HepG2 (cell line): ENCODE data around the gene DIS3L2. TPM values are rescaled to one million over a fixed set of nuclear protein-coding genes. Genes with fewer than 3 reads are reported as not detected.

Experiments used
- ATAC-seq: fragments of 200-7000 bp; cut with Tn5 transposase; 3 replicates; pipeline ENCODE4 v1.9.1; 2020; ENCODE audit warnings: mild to moderate bottlenecking, moderate library complexity
- BruUV-seq: library from RNA; stranded (reverse); fragments of 400-500 nt; replicated peaks from 2 replicates; lab custom pipeline; 2021; lab: Mats Ljungman, UMichigan
- CTCF ChIA-PET: fragments of 300-600 bp; formaldehyde crosslinking; extraction: SDS; loops from one replicate; lab custom pipeline; 2021; ENCODE audit warnings: low total read pairs, inconsistent platforms, low intra/inter-chr PET ratio; lab: Yijun Ruan, JAX
- POLR2A ChIA-PET: fragments of 350-600 bp; sonication (Branson Sonifier 250); formaldehyde crosslinking; loops from one replicate; lab custom pipeline; 2020; ENCODE audit warnings: antibody characterized with exemption, inconsistent platforms; lab: Yijun Ruan, JAX
- DNase-seq: peaks from one replicate; pipeline ENCODE4 v3.0.0-alpha.2; 2015; ENCODE audit warnings: low spot score
- FAIRE-seq: peaks from 3 replicates; lab custom pipeline; 2011; peaks lifted over from hg19 to GRCh38; lab: Jason Lieb, UNC
- H2AFZ ChIP-seq: one replicate; pipeline ENCODE4 v1.6.1; 2011; ENCODE audit warnings: low read length, inconsistent platforms
- H3K27ac ChIP-seq: fragments of 300-600 bp; 3 replicates; pipeline ENCODE4 v1.8.0; 2011; ENCODE audit warnings: mixed run types, mild to moderate bottlenecking, mixed read lengths, low read length, inconsistent platforms; ENCODE audit not compliant: insufficient read depth; ENCODE audit errors: extremely low read length
- H3K27me3 ChIP-seq, 2 experiments: fragments of 200-600 bp in 1 of 2; 2 replicates in 1 of 2; 3 replicates in 1 of 2; pipeline versions ENCODE4 v1.6.0 to v1.8.0; 2011; ENCODE audit warnings: low read length in 2 of 2, mild to moderate bottlenecking in 2 of 2, moderate library complexity in 2 of 2, inconsistent platforms in 1 of 2; ENCODE audit not compliant: insufficient read depth in 2 of 2, control insufficient read depth in 1 of 2
- H3K36me3 ChIP-seq, 2 experiments: fragments of 200-600 bp in 1 of 2; replicated peaks in 1 of 2; 2 replicates in 1 of 2; 3 replicates in 1 of 2; pipeline versions ENCODE4 v1.5.1 to v1.8.0; 2011; ENCODE audit warnings: low read length in 2 of 2, inconsistent platforms in 1 of 2; ENCODE audit not compliant: insufficient read depth in 2 of 2, control insufficient read depth in 1 of 2
- H3K4me1 ChIP-seq: 2 replicates; pipeline ENCODE4 v1.5.1; 2012; ENCODE audit warnings: low read length, inconsistent platforms; ENCODE audit not compliant: insufficient read depth
- H3K4me2 ChIP-seq: 2 replicates; pipeline ENCODE4 v1.6.0; 2011; ENCODE audit warnings: low read depth, low read length, inconsistent platforms
- H3K4me3 ChIP-seq, 3 experiments: fragments of 200-600 bp in 1 of 3; sonication (generic), shearing (Covaris generic) in 1 of 3; replicated peaks in 1 of 3; 2 replicates each; pipeline ENCODE4 v1.5.1; 2011 to 2016; ENCODE audit warnings: low read length in 3 of 3, inconsistent platforms in 2 of 3, low read depth in 2 of 3, mild to moderate bottlenecking in 2 of 3, control low read depth in 1 of 3, mixed read lengths in 1 of 3; ENCODE audit not compliant: insufficient read depth in 1 of 3
- H3K79me2 ChIP-seq: one replicate; pipeline ENCODE4 v1.6.1; 2011; ENCODE audit warnings: low read length, inconsistent platforms; ENCODE audit not compliant: insufficient read depth
- H3K9ac ChIP-seq: 2 replicates; pipeline ENCODE4 v1.6.0; 2011; ENCODE audit warnings: mild to moderate bottlenecking, low read depth, low read length, inconsistent platforms; ENCODE audit not compliant: insufficient read depth
- H3K9me3 ChIP-seq: 2 replicates; pipeline ENCODE4 v1.5.1; 2012; ENCODE audit warnings: mild to moderate bottlenecking, low read length
- H4K20me1 ChIP-seq: 2 replicates; pipeline ENCODE4 v1.6.0; 2011; ENCODE audit warnings: inconsistent platforms, mild to moderate bottlenecking, low read length, moderate library complexity; ENCODE audit not compliant: insufficient read depth
- ATF7 ChIP-seq, 2 experiments: fragments of 450-650 bp in 1 of 2; sonication (generic) in 1 of 2; formaldehyde crosslinking in 1 of 2; IDR thresholded peaks; 2 replicates each; pipeline versions ENCODE4 v1.4.0 to v1.6.1; 2016 to 2020; ENCODE audit warnings: antibody characterized with exemption in 1 of 2, mild to moderate bottlenecking in 1 of 2, missing genetic modification reagents in 1 of 2
- EHMT2 ChIP-seq: fragments of 200-600 bp; sonication (generic); IDR thresholded peaks from 2 replicates; pipeline ENCODE4 v1.7.0; 2017; ENCODE audit warnings: antibody characterized with exemption, low read depth, low read length, borderline replicate concordance
- FOXA3 ChIP-seq: IDR thresholded peaks from 2 replicates; pipeline ENCODE4 v1.6.1; 2016; ENCODE audit warnings: missing genetic modification reagents, missing compliant biosample characterization
- FOXJ3 ChIP-seq: sonication (generic); formaldehyde crosslinking; IDR thresholded peaks from 2 replicates; pipeline ENCODE4 v1.4.0; 2020; ENCODE audit warnings: missing genetic modification reagents, mild to moderate bottlenecking, borderline replicate concordance
- FOXP4 ChIP-seq: sonication (generic); formaldehyde crosslinking; IDR thresholded peaks from 2 replicates; pipeline ENCODE4 v1.4.0; 2020; ENCODE audit warnings: missing genetic modification reagents
- MED1 ChIP-seq: sonication (generic); formaldehyde crosslinking; IDR thresholded peaks from 2 replicates; pipeline ENCODE4 v1.4.0; 2020; ENCODE audit warnings: missing genetic modification reagents
- SALL1 ChIP-seq: sonication (generic); formaldehyde crosslinking; IDR thresholded peaks from 2 replicates; pipeline ENCODE4 v1.8.0; 2022; ENCODE audit warnings: mild to moderate bottlenecking, missing genetic modification reagents
- SKI ChIP-seq: fragments of 450-650 bp; IDR thresholded peaks from one replicate; pipeline ENCODE4 v1.6.1; 2018; ENCODE audit warnings: mild to moderate bottlenecking; ENCODE audit not compliant: partially characterized antibody
- SRSF4 ChIP-seq: fragments of 200-400 bp; formaldehyde crosslinking; IDR thresholded peaks from one replicate; pipeline ENCODE4 v1.6.1; 2018; ENCODE audit warnings: mild to moderate bottlenecking, low read depth, low read length, moderate library complexity; ENCODE audit not compliant: poor library complexity, severe bottlenecking
- XBP1 ChIP-seq: sonication (generic); formaldehyde crosslinking; IDR thresholded peaks from 2 replicates; pipeline ENCODE4 v1.5.0; 2020; ENCODE audit warnings: missing genetic modification reagents
- ZFP62 ChIP-seq: sonication (generic); formaldehyde crosslinking; IDR thresholded peaks from 2 replicates; pipeline ENCODE4 v1.4.0; 2020; ENCODE audit warnings: missing genetic modification reagents
- ZNF296 ChIP-seq: sonication (generic); formaldehyde crosslinking; conservative IDR thresholded peaks from 2 replicates; pipeline ENCODE4 v1.5.0; 2020; ENCODE audit warnings: mild to moderate bottlenecking, missing genetic modification reagents
- ZNF770 ChIP-seq: sonication (generic); formaldehyde crosslinking; IDR thresholded peaks from 2 replicates; pipeline ENCODE4 v1.5.0; 2020; ENCODE audit warnings: mild to moderate bottlenecking, missing genetic modification reagents
- WGBS: methylation state at CpG from one replicate; pipeline ENCODE4 v1.1.6; 2017; ENCODE audit warnings: low lambda C conversion rate; 5-methylcytosine and 5-hydroxymethylcytosine counted together
- in situ Hi-C: cut with HindIII; loops from 2 replicates; pipeline ENCODE4 v1.10.0; 2017; ENCODE audit warnings: low pct_unique_long_range_greater_than_20kb; ENCODE audit not compliant: extremely low pct_ligation_motif_present
- intact Hi-C: fragments of 100-400 bp; cut with micrococcal nuclease; formaldehyde crosslinking; loops from one replicate; pipeline ENCODE4 v1.10.0; 2022; ENCODE audit not compliant: unreplicated experiment
- polyA plus RNA-seq, 8 experiments: library from polyadenylated mRNA; depleted of rRNA in 3 of 8; stranded (reverse) in 7 of 8; unstranded in 1 of 8; fragments of >200 nt; fragmentation: Illumina TruSeq in 4 of 8; extraction: Trizol in 4 of 8; gene quantifications; 2 replicates each; pipeline versions ENCODE4 v1.2.1 to v1.2.3, GENCODE V29; 2011 to 2016; ENCODE audit warnings: low read depth in 4 of 8, missing spikeins in 1 of 8, mixed read lengths in 1 of 8; ENCODE audit not compliant: insufficient read depth in 1 of 8
- total RNA-seq, 5 experiments: library from RNA; depleted of rRNA; stranded (reverse); fragments of >200 nt; fragmentation: Illumina TruSeq; extraction: Trizol; gene quantifications; 2 replicates each; pipeline ENCODE4 v1.2.3, GENCODE V29; 2016; ENCODE audit warnings: low read depth in 1 of 5
- TF ChIP-seq, protein P1 (sequence below): sonication (generic); formaldehyde crosslinking; conservative IDR thresholded peaks from 2 replicates; pipeline ENCODE4 v1.4.0; 2020; ENCODE audit warnings: mild to moderate bottlenecking, missing genetic modification reagents, moderate library complexity
- TF ChIP-seq, protein P2 (sequence below): sonication (generic); formaldehyde crosslinking; IDR thresholded peaks from 2 replicates; pipeline ENCODE4 v1.5.1; 2020; ENCODE audit warnings: mild to moderate bottlenecking, missing genetic modification reagents, borderline replicate concordance

Gene DIS3L2
- total and polyA plus RNA-seq, 2 of the 13 experiments (the other 11 are each of a cell fraction or from before 2014, with no cell fraction given), result 7.0 to 23.9 TPM

- TF ChIP-seq EHMT2, result no peak
- TF ChIP-seq, protein P1, sequence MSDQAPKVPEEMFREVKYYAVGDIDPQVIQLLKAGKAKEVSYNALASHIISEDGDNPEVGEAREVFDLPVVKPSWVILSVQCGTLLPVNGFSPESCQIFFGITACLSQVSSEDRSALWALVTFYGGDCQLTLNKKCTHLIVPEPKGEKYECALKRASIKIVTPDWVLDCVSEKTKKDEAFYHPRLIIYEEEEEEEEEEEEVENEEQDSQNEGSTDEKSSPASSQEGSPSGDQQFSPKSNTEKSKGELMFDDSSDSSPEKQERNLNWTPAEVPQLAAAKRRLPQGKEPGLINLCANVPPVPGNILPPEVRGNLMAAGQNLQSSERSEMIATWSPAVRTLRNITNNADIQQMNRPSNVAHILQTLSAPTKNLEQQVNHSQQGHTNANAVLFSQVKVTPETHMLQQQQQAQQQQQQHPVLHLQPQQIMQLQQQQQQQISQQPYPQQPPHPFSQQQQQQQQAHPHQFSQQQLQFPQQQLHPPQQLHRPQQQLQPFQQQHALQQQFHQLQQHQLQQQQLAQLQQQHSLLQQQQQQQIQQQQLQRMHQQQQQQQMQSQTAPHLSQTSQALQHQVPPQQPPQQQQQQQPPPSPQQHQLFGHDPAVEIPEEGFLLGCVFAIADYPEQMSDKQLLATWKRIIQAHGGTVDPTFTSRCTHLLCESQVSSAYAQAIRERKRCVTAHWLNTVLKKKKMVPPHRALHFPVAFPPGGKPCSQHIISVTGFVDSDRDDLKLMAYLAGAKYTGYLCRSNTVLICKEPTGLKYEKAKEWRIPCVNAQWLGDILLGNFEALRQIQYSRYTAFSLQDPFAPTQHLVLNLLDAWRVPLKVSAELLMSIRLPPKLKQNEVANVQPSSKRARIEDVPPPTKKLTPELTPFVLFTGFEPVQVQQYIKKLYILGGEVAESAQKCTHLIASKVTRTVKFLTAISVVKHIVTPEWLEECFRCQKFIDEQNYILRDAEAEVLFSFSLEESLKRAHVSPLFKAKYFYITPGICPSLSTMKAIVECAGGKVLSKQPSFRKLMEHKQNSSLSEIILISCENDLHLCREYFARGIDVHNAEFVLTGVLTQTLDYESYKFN (CRISPR knock-in tag), result no peak
- TF ChIP-seq SALL1, result no peak
- no peak for TF ChIP-seq XBP1 (CRISPR knock-in tag)
- TF ChIP-seq FOXA3 (CRISPR knock-in tag), result no peak
- TF ChIP-seq SKI, result no peak
- no peak for TF ChIP-seq ZNF296 (CRISPR knock-in tag)
- no peak for TF ChIP-seq SRSF4
- no peak for TF ChIP-seq MED1 (CRISPR knock-in tag)
These were observed 200.7 kb downstream of the DIS3L2 start (continued) for GRCh38 chr2:232162187-232162586.

GRCh38 chr2:232170396-232170795, 208.9 kb downstream of the DIS3L2 start:
- no peaks in the 10 kb centered on the region for H3K9me3 ChIP-seq
- no peak overlapping the region for H2AFZ ChIP-seq
- BruUV-seq, result no TSS peak
- H3K36me3 ChIP-seq, result peaks cover under 1 to 4% of the 10 kb centered on the region in 2 experiments; a peak in 2 of 5 replicates
- no peaks in the 10 kb centered on the region for H3K79me2 ChIP-seq
- no peak overlapping the region for H3K9ac ChIP-seq
- ChIA-PET CTCF (no interaction called here), POLR2A (no interaction called here)
- no peaks in the 10 kb centered on the region for H4K20me1 ChIP-seq
- no peak for ATAC-seq
- H3K27me3 ChIP-seq, result no peaks in the 10 kb centered on the region
- no peak overlapping the region for H3K4me3 ChIP-seq
- no peak for DNase-seq
- WGBS, result 90% methylated on average over 2 of the region's 2 CpGs
- H3K27ac ChIP-seq, result no peak overlapping the region
- intact Hi-C loops, result no loop called here
- no peaks in the 10 kb centered on the region for H3K4me1 ChIP-seq
- FAIRE-seq, result no peak
- no peak overlapping the region for H3K4me2 ChIP-seq
- in situ Hi-C loops, result no loop called here
- TF ChIP-seq ZFP62 (no peak), ATF7 (IDR thresholded peaks at IDR 0.05) (no peak), ATF7 (CRISPR knock-in tag; IDR thresholded peaks at IDR 0.05) (no peak), ZNF770 (CRISPR knock-in tag) (no peak), FOXJ3 (CRISPR knock-in tag) (no peak), FOXP4 (CRISPR knock-in tag) (no peak)
- TF ChIP-seq, protein P2, sequence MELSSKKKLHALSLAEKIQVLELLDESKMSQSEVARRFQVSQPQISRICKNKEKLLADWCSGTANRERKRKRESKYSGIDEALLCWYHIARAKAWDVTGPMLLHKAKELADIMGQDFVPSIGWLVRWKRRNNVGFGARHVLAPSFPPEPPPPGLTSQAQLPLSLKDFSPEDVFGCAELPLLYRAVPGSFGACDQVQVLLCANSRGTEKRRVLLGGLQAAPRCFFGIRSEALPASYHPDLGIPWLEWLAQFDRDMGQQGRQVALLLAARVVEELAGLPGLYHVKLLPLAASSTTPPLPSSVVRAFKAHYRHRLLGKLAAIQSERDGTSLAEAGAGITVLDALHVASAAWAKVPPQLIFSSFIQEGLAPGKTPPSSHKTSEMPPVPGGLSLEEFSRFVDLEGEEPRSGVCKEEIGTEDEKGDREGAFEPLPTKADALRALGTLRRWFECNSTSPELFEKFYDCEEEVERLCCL, result no peak
